Raji (cell line): ENCODE measurements around the gene MYO5A.

Experiments
- POLR2A ChIP-seq: IDR thresholded peaks from 2 replicates; pipeline ENCODE4 v1.6.1; 2011; ENCODE audit warnings: low read depth, low read length, control low read depth; ENCODE audit not compliant: insufficient read depth

Gene MYO5A

GRCh38 chr15:52340093-52340492 lies 188.6 kb downstream of the MYO5A start:
- no peak for TF ChIP-seq POLR2A

GRCh38 chr15:52338891-52339290 lies 189.8 kb downstream of the MYO5A start:
- no peak for TF ChIP-seq POLR2A

GRCh38 chr15:52338058-52338457 lies 190.6 kb downstream of the MYO5A start:
- no peak for TF ChIP-seq POLR2A

- TF ChIP-seq POLR2A, result no peak
Observed at GRCh38 chr15:52337198-52337853, 191.4 kb downstream of the MYO5A start.

GRCh38 chr15:52336529-52336928 lies 192.2 kb downstream of the MYO5A start:
- TF ChIP-seq POLR2A, result no peak

- TF ChIP-seq POLR2A, result no peak
Observed at GRCh38 chr15:52334491-52335160, 194.1 kb downstream of the MYO5A start.

GRCh38 chr15:52331490-52332240 lies 197.0 kb downstream of the MYO5A start:
- no peak for TF ChIP-seq POLR2A

- TF ChIP-seq POLR2A, result no peak
Observed at GRCh38 chr15:52329987-52330386, 198.7 kb downstream of the MYO5A start.

- TF ChIP-seq POLR2A, result no peak
Observed at GRCh38 chr15:52329150-52329549, 199.5 kb downstream of the MYO5A start.

GRCh38 chr15:52328680-52329079 lies 200.0 kb downstream of the MYO5A start:
- no peak for TF ChIP-seq POLR2A

- no peak for TF ChIP-seq POLR2A
Observed at GRCh38 chr15:52326756-52327155, 201.9 kb downstream of the MYO5A start.

- TF ChIP-seq POLR2A, result no peak
Observed at GRCh38 chr15:52324109-52324508, 204.6 kb downstream of the MYO5A start.

- TF ChIP-seq POLR2A, result no peak
Observed at GRCh38 chr15:52318729-52319500, 209.8 kb downstream of the MYO5A start.

- no peak for TF ChIP-seq POLR2A
Observed at GRCh38 chr15:52317688-52318087, 211.0 kb downstream of the MYO5A start.

GRCh38 chr15:52317022-52317421 lies 211.7 kb downstream of the MYO5A start:
- TF ChIP-seq POLR2A, result no peak

GRCh38 chr15:52309154-52309548 lies 219.5 kb downstream of the MYO5A start:
- TF ChIP-seq POLR2A, result no peak
